NCI-H2196 (cell line): ENCODE data around the gene ZNF76.

Experiments used
- DNase-seq: peaks from one replicate; lab custom pipeline; 2025; ENCODE audit not compliant: unreplicated experiment; lab: John Stamatoyannopoulos, UW

Gene ZNF76

DNA sequence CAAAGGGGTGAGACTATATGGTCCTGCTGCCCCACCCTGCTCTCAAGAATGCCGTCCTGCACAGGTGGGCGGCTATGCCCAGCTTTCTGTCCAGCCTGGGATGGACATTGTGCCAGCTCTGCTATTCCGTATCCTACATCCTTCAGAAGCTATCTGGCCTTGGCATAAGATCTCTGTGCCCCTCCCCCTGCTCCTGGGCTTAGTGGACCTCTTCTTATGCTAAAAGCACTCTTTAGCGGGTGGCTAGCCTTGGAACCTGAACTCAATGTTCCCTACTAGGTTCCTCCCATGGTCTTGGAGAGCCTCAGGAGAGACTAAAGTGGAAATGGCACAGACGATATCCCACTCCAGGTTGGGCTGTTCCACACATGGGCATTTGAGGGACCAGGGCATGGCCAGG lies 23.3 kb upstream of the ZNF76 start:
- no peak for DNase-seq

DNA sequence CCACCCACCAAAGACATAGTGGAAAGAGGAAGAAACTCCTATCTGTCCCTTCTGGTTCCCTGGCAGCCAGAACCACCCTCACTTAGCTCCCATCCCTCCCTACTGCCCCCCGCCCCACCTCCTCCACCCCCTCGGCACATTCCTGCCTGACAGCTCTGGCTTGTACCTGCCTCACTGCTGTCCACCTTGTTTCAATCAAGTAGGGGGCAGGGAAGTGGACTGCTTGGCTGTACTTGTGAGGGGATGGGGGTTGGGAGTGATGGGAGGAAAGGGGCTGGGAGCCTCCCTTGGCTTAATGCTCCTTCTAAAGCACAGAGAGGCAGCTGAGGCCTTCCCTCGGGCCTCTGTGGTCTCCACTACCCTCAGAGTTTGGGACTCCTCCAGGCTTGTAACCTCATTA lies 22.1 kb upstream of the ZNF76 start:
- DNase-seq, result no peak

DNA sequence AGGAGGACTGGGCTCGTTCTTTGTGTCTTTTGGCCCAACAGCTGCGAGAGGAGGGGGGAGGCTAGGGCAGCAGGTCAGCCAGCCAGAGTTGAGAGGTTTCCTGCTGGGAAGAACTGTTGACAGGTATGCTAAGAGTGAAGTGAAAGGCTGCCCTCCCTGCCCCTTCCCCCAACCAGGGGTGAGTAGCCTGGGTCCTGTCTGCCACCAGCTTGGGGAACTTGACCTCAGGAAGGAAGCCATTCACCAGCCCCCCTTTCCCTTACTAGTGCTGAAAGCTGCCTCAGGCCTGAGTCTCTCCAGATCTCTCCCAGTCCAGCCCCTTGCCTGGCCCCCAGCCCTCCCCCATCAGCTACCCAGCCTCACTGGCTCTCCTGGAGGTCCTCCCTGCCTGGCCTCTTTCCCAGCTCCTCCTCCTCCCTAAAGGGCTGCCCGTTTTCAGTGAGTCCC lies 20.7 kb upstream of the ZNF76 start:
- DNase-seq, result peak; percentile 26

DNA sequence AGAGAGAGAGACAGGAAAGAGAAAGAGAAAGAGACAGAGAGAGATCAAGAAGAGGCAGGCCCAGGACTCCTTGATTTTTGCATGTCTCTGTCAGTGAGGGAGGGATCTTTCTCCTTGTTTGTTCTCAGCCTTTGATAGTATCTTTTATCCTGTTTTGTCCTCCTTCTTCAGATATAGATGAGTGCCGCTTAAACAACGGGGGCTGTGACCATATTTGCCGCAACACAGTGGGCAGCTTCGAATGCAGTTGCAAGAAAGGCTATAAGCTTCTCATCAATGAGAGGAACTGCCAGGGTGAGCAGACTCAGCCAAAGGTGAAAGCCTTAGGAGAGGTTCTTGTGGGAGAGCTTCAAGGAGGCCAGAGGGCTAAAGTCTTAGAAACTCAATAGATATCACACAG lies 20.0 kb upstream of the ZNF76 start:
- DNase-seq, result no peak

DNA sequence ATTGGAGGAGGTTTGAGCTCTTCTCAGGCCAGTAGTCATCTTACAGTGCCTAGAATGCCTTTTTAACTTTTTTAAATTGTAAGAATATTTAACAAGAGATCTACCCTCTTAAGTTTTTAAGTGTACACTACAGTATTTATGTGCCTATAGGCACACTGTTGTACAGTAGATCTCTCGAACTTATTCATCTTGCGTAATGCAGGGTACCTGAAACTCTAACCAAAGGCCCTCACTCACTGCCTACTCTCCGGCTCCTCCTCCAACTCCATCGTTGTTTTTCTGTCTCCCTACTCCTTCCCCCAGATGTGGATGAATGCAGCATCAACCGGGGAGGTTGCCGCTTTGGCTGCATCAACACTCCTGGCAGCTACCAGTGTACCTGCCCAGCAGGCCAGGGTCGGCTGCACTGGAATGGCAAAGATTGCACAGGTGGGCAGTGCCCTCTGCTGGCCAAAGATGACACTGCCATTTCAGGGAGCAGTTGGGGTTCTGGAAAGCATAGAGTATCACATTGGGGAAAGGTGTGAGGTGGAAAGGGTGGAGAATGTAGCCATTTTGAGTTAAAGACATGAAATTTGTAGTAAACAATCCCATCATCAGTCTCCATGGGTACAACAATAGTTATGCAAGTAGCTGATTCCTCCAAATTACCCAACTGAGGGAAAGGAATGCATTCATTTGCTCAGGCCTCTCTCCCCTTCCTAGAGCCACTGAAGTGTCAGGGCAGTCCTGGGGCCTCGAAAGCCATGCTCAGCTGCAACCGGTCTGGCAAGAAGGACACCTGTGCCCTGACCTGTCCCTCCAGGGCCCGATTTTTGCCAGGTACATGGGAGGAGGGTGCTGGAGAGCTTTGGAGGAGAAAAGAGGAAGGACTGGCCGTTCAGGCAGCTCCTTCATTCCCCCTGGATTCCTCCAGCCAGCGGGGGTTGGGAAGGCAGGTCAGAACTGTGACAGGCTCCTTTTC lies 18.4 kb upstream of the ZNF76 start:
- peak; percentile 78 for DNase-seq

DNA sequence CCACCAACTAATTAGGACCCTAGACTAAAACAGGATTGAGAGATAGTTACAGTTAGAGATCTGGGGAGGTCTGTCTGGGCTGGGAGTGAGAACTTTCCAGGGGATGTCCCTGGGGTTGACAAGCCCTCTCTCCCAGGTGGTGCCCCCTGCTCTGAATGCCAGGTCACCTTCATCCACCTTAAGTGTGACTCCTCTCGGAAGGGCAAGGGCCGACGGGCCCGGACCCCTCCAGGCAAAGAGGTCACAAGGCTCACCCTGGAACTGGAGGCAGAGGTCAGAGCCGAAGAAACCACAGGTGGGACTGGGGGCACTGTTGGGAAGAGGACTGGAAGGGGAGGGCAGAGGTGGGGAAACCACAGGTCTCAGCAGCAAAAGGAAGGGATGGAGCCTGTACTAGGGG lies 17.0 kb upstream of the ZNF76 start:
- no peak for DNase-seq

DNA sequence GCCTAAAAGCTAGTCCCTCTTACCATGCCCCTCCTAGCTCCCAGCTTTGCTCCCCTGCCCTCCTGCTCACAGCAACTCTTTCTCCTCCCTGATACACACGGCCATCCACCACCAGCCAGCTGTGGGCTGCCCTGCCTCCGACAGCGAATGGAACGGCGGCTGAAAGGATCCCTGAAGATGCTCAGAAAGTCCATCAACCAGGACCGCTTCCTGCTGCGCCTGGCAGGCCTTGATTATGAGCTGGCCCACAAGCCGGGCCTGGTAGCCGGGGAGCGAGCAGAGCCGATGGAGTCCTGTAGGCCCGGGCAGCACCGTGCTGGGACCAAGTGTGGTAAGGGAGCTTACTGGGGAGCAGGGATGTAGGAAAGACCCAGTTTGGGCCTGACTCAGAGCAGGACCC lies 16.6 kb upstream of the ZNF76 start:
- DNase-seq, result no peak

DNA sequence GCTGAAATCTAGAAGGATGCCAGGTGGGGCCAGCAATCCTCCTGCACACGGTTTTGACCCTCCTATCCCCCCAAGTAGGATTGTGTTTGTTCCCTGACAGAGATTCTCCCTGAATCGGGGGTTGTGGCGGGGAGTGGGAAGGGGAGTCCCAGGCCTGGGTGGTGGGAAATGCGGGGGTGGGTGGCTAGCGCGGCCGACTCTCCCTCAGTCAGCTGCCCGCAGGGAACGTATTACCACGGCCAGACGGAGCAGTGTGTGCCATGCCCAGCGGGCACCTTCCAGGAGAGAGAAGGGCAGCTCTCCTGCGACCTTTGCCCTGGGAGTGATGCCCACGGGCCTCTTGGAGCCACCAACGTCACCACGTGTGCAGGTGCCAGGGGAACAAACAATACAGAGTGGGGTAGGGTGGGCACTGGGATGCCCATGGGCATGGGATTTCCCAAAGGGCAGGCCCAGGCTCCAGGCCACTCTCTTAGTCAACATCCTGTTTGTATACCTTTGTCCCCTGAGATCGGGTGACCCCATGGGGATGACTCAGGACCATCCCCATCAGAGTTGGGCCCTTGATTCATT lies 16.1 kb upstream of the ZNF76 start:
- DNase-seq, result no peak

DNA sequence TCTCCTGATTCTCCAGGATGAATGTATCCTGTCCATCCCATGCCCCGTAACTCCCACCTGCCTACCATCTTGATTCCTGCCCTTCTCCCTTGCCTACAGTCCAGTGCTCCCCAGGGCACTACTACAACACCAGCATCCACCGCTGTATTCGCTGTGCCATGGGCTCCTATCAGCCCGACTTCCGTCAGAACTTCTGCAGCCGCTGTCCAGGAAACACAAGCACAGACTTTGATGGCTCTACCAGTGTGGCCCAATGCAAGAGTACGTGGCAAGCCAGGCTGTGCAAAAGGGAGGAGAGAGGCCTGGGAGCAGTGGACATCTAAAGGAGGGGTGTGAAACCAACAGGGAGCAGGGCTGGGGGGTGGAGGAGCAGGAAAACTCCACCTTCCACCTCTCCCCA lies 15.0 kb upstream of the ZNF76 start:
- DNase-seq, result no peak

DNA sequence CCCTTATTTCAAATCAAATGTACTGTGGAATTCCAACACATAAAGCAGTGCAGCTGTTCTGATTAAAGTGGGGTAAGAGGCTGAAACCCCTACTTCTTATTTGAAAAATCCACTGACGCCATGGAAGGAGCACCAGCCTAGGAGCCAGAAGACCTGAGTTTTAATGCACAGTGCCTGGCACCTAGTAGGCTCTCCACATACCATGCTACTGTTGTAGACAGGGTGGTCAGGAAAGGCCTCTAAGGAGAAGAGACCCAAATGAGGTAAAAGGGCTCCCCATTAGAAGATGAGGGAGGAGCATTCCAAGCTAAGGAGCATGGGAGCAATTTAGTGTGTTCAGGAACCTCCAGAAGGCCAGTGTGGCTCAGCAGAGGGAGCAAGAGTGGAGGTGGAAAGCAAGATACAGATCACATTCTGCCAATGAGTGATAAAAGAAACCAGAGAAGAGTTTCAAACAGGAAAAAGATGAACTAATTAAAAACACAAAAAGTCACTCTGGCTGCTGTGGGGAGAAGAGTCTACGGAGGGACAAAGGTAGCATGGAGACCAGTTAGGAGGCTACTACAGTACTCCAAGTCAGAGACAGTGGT lies 11.8 kb upstream of the ZNF76 start:
- DNase-seq, result no peak

DNA sequence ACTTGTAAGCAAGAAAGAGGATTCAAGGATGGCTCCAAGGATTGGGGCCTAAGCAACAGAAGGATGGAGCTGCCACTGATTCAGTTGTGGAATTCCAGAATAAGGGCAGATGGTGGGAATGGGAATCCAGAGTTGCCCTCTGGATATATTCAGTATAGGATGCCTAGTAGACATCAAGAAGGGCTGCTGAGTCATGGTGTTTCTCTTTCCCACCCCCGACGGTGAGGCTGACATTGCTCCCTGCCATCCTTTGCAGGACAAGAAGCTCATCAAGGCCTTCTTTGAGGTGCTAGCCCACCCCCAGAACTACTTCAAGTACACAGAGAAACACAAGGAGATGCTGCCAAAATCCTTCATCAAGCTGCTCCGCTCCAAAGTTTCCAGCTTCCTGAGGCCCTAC lies 11.2 kb upstream of the ZNF76 start:
- DNase-seq, result no peak

DNA sequence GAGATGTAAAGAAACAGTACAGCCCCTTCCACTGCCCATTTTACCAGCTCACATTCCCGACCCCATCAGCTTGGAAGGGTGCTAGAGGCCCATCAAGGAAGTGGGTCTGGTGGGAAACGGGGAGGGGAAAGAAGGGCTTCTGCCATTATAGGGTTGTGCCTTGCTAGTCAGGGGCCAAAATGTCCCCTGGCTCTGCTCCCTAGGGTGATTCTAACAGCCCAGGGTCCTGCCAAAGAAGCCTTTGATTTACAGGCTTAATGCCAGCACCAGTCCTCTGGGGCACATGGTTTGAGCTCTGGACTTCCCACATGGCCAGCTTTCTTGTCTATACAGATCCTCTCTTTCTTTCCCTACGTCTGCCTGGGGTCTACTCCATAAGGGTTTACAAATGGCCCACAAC lies 10.6 kb upstream of the ZNF76 start:
- DNase-seq, result no peak

DNA sequence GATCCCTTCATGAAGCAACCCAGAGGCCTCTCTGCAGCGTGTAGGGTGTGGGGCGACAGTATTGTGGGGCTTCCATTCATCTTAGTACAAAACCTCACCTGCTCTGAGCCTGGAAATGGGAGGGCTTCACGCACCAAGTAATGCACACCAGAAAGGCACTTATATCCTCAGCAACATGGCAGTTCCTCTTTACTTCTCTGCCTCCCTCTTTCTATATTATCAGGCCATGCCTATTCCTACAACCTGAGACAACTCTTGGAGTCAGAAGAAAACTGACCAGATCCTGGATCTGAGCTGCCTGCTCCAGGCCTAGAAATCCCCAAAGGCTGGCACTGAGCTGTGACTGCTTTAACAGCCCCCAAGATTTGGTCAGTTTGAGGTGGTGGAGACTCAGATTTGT lies 7.6 kb upstream of the ZNF76 start:
- DNase-seq, result no peak

DNA sequence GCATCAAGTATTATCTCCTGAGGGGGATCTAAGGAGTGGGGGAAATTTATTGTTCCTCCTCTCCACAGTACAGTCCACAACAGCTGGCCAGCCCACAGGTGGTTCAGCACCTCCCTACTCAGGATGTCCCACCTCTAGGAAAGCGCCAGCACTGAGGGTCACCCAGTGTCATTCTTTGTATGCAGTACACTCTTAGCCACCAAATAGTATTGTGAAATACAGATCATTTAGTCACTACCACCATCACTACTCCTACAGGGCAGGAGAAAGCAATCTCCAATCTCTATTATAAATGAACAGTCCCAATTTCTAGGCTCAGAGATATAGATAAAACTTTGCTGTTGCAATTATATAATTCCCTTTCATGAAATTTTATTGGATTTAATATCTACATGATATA lies 6.3 kb upstream of the ZNF76 start:
- no peak for DNase-seq

DNA sequence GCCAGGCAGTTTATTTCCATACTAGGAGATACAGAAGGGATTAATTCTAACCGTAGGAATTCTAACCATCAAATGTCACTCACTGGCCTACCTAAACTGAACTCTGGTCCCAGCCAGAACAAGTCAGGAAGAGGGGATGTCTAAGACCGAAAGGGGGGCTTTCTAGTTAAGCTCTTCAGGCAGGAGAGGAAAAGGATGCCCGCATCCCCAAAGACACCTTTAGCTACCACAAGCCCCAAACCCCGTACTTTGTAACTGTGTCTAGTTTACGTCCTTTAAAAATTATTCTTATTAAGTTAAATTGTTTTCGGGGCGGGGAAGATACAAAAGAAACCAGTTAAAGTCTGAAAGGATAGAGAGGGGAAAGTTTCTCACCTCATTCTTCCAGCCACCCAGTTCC lies 1.2 kb upstream of the ZNF76 start:
- no peak for DNase-seq

DNA sequence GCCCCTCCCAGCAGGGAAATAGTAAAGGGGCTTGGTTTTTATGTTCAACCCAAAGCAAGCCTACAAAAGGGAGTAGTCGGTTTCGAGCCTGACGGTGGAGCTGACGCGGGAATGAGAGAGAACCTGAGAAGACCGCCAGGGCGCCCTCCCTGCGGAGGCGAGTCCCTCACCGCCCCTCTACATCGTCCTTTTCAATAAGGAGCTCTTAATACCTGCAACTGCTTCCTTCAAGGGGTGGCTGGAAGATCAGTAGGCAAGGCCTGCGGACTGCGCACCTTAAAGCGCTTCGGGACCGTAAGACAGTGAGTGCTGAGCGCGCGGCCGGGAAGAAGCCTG lies 709 bp upstream of the ZNF76 start:
- no peak for DNase-seq

DNA sequence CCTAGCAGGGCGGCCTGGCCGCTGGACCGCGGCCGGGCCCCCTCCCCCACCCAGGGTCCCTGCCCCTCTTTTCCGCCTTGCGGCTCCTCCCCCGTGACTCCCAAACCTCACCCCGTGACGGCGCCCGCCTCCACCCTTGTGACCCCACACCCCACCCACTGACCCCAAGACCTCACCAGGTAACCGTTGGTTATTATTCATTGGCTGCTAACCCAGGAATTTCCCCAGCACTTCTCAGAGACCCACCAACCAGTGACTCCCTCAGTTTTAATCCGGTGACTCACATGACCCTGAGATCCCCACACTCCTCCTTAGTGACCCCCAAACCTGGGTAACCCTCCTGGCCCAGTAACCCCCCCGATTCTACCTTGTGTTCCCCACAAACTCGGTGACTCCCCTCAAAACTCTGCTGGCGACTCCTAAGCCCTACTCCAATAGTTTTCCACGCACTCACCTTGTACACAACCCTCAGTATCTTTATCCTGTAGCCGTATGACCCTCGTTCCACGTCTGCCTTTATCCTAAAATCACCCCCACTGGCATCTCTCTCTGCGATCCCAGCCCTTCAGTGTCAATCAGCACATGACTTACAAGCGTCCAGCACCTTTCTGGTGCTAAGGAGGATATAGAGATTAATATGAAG lies 534 bp downstream of the ZNF76 start:
- DNase-seq, result peak; percentile 63

DNA sequence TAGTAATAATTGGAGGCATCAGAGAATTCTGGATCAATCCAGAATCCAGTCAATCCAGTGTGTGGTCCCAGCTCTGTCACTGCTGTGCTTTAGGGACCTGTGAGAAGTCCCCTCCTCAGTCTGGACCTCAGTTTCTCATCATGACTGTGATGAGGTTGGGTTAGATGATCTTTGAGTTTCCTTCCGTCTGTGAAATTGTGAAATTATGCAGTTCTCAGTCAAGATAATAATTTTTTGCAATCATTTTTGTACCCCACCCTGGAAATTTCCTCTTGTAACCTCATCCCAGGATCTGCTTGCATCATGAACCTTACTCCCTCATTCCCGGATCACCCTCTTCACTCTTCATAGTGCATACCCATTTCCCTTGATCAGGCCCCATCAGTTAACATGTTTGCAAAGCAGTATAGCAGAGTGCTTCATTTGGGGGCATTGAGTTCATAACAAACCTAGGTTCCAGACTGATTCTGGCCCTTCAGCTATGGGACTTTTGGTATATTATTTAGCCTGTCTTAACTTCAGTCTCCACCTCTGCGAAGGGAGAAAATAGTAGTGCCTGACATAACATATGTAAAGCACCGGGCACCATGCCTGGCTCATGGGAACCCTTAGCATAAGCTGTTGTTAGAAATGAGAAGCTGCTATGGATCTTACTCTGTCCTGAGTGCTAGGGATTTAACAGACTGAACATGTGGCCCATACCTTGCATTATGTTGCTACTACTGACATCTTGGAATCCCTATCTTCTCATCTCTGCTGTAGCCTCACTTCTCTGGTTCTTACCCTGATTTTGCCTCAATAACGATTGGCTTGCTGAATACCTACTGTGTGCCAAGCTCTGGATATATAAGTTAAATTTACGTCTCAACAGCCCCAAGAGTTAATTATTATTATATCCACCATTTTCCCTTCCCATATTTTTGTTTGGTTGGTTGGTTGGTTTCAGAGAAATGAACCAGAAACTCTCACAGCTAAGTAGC lies 1.3 kb downstream of the ZNF76 start:
- DNase-seq, result no peak

DNA sequence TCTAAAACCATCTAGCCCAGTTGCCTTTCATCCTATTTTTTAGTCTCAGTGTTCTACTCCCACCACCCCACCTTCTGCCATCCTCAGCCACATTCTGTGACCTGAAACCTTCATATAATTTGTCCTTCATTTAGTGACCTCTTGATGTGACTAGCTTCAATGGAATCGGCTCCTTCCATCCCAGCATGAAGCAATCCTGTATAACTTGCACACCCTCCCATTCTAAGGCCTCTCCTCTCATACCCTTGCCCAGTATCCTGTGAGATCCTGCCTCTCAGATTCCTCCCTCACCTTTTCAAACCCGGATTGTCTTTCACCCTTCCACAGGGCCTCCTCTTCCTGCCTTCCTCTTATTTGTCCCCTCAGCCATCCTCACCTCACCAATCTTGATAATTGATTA lies 3.1 kb downstream of the ZNF76 start:
- no peak for DNase-seq

DNA sequence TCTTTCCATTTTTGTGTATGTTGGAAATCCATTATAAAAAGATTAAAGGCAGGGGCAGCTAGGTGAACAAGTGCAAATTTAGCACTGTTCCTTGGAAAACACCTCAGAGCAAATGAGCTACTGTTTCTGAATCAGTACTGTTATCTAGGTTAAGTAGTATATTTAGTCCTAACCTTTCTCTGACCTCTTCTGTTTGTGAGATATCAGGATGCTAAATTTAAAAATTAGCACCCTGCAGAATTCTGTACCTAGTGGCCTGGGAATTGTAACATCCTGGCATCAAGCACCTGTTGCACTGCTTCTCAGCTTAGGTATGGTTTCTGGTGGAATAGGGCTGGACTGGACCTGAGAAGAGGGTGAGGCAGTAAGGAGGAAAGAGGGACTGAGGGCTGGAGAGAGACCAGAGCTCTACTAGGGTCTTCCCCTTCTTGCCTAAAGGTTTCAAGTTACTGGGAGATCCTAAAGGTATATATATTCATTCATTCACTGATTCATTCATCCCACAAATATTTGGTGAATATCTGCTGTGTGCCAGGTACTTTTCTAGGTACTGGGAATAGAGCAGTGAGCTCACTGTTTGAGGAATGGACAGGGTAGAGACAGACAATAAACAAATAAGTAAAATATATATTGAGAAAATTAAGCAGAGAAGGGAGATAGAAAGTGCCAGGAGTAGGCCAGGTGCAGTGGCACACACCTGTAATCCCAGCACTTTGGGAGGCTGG lies 5.2 kb downstream of the ZNF76 start:
- no peak for DNase-seq
